Neuronal stem cell (in vitro differentiated cells): ENCODE results near the gene PARP12.

Experiments
- DNase-seq: peaks from one replicate; pipeline ENCODE4 v3.0.0-alpha.2; 2013; ENCODE audit warnings: low spot score
- H2AFZ ChIP-seq: one replicate; pipeline ENCODE4 v1.6.1; 2013; ENCODE audit warnings: mild to moderate bottlenecking, low read length, inconsistent platforms
- H2AK5ac ChIP-seq: 2 replicates; pipeline ENCODE4 v1.6.1; 2013; ENCODE audit warnings: low read depth, mild to moderate bottlenecking, inconsistent platforms, low read length, moderate library complexity, mixed read lengths
- H2BK120ac ChIP-seq: 2 replicates; pipeline ENCODE4 v1.6.1; 2013; ENCODE audit warnings: low read depth, mild to moderate bottlenecking, inconsistent platforms, low read length, moderate library complexity, mixed read lengths
- H2BK12ac ChIP-seq: one replicate; pipeline ENCODE4 v1.6.1; 2013; ENCODE audit warnings: low read length, inconsistent platforms
- H2BK15ac ChIP-seq: 2 replicates; pipeline ENCODE4 v1.6.1; 2013; ENCODE audit warnings: mild to moderate bottlenecking, low read length, inconsistent platforms, mixed read lengths
- H2BK5ac ChIP-seq: one replicate; pipeline ENCODE4 v1.6.1; 2013; ENCODE audit warnings: inconsistent platforms, mild to moderate bottlenecking, low read length, moderate library complexity
- H3K14ac ChIP-seq: one replicate; pipeline ENCODE4 v1.6.1; 2013; ENCODE audit warnings: low read length, inconsistent platforms
- H3K18ac ChIP-seq: 2 replicates; pipeline ENCODE4 v1.6.1; 2013; ENCODE audit warnings: low read length, inconsistent platforms
- H3K23ac ChIP-seq: 2 replicates; pipeline ENCODE4 v1.6.1; 2013; ENCODE audit warnings: low read depth, mild to moderate bottlenecking, mixed read lengths, low read length, inconsistent platforms; ENCODE audit not compliant: poor library complexity
- H3K27ac ChIP-seq: replicated peaks from 3 replicates; pipeline ENCODE4 v1.5.1; 2013; ENCODE audit warnings: low read length, inconsistent platforms
- H3K27me3 ChIP-seq, 3 experiments: 2 replicates each; pipeline ENCODE4 v1.6.1; 2013; ENCODE audit warnings: low read length in 3 of 3, mild to moderate bottlenecking in 2 of 3, inconsistent platforms in 1 of 3, low read depth in 1 of 3, mixed read lengths in 1 of 3, moderate library complexity in 1 of 3; ENCODE audit not compliant: control insufficient read depth in 3 of 3, insufficient read depth in 3 of 3
- H3K36me3 ChIP-seq, 2 donors: replicated peaks in 1 of 2; 2 replicates each; pipeline ENCODE4 v1.6.1; 2013; ENCODE audit warnings: low read length in 2 of 2; ENCODE audit not compliant: control insufficient read depth in 2 of 2, insufficient read depth in 2 of 2
- H3K4ac ChIP-seq: 2 replicates; pipeline ENCODE4 v1.6.1; 2013; ENCODE audit warnings: inconsistent platforms, mild to moderate bottlenecking, low read length, moderate library complexity
- H3K4me1 ChIP-seq, 2 donors: 1 replicate in 1 of 2; 2 replicates in 1 of 2; pipeline ENCODE4 v1.6.1; 2013; ENCODE audit warnings: low read length in 2 of 2, low read depth in 1 of 2; ENCODE audit not compliant: control insufficient read depth in 2 of 2, insufficient read depth in 1 of 2
- H3K4me2 ChIP-seq: one replicate; pipeline ENCODE4 v1.6.1; 2013; ENCODE audit warnings: mild to moderate bottlenecking, low read length, inconsistent platforms; ENCODE audit not compliant: insufficient read depth, poor library complexity, severe bottlenecking
- H3K4me3 ChIP-seq, 2 donors: 2 replicates each; pipeline ENCODE4 v1.5.1; 2013; ENCODE audit warnings: low read length in 2 of 2, mild to moderate bottlenecking in 2 of 2, inconsistent platforms in 1 of 2, moderate library complexity in 1 of 2
- H3K79me1 ChIP-seq: one replicate; pipeline ENCODE4 v1.6.1; 2013; ENCODE audit warnings: low read depth, mild to moderate bottlenecking, inconsistent platforms, low read length, moderate library complexity
- H3K9ac ChIP-seq: one replicate; pipeline ENCODE4 v1.6.1; 2013; ENCODE audit warnings: mild to moderate bottlenecking, low read depth, low read length, inconsistent platforms; ENCODE audit not compliant: poor library complexity
- H3K9me3 ChIP-seq, 2 donors: replicated peaks in 1 of 2; 2 replicates each; pipeline versions ENCODE3 to v1.6.1; 2013; ENCODE audit warnings: low read length in 2 of 2, mild to moderate bottlenecking in 2 of 2, inconsistent platforms in 1 of 2, low read depth in 1 of 2, mixed read lengths in 1 of 2, moderate library complexity in 1 of 2; ENCODE audit not compliant: control insufficient read depth in 2 of 2, insufficient read depth in 1 of 2
- H4K8ac ChIP-seq: one replicate; pipeline ENCODE4 v1.6.1; 2013; ENCODE audit warnings: low read depth, mild to moderate bottlenecking, inconsistent platforms, low read length, moderate library complexity
- H4K91ac ChIP-seq: one replicate; pipeline ENCODE4 v1.6.1; 2013; ENCODE audit warnings: low read length, low read depth, mild to moderate bottlenecking, inconsistent platforms; ENCODE audit not compliant: poor library complexity
- WGBS, 2 donors: extraction: QIAGEN DNeasy Blood & Tissue Kit; methylation state at CpG; one replicate each; pipeline ENCODE4 v1.1.7; 2013; ENCODE audit warnings: missing lambda C conversion rate in 2 of 2, mixed read lengths in 1 of 2; ENCODE audit not compliant: insufficient read length in 2 of 2, insufficient replicate concordance in 1 of 2; ENCODE audit errors: extremely low coverage in 2 of 2; 5-methylcytosine and 5-hydroxymethylcytosine counted together

The PARP12 gene

GRCh38 chr7:140017543-140017942 lies 45.2 kb downstream of the PARP12 start:
- Histone ChIP-seq H3K4me1 (peaks cover 0 to 2% of the 10 kb centered on the region in 2 donors), H3K18ac (peak overlapping the region; percentile 71), H3K4ac (no peak overlapping the region), H3K27me3 (peaks cover 0 to 22% (median 0%) of the 10 kb centered on the region in 3 experiments), H2BK12ac (peak overlapping the region; percentile 11), H3K23ac (peak overlapping the region; percentile 47), H2AK5ac (peak overlapping the region; percentile 80), H4K91ac (no peak overlapping the region), H2BK5ac (no peak overlapping the region), H3K36me3 (no peaks in the 10 kb centered on the region), H3K4me3 (no peak overlapping the region), H2BK120ac (no peak overlapping the region), H2BK15ac (peak overlapping the region; percentile 55), H4K8ac (no peak overlapping the region), H3K27ac (no peak overlapping the region), H3K4me2 (no peak overlapping the region), H3K14ac (peak overlapping the region; percentile 79), H3K9me3 (no peaks in the 10 kb centered on the region), H2AFZ (no peak overlapping the region), H3K9ac (no peak overlapping the region), H3K79me1 (no peaks in the 10 kb centered on the region)
- DNase-seq = no peak
- WGBS, 2 donors = no CpG with 5 or more reads among the region's 15 CpGs

- Histone ChIP-seq H3K23ac (peak overlapping the region; percentile 34), H3K4me1 (peaks cover 0 to 2% of the 10 kb centered on the region in 2 donors), H3K9me3 (no peaks in the 10 kb centered on the region), H4K91ac (no peak overlapping the region), H2BK12ac (no peak overlapping the region), H2AFZ (no peak overlapping the region), H3K14ac (peak overlapping the region; percentile 79), H2AK5ac (peak overlapping the region; percentile 80), H3K18ac (no peak overlapping the region), H3K79me1 (no peaks in the 10 kb centered on the region), H3K4ac (no peak overlapping the region), H4K8ac (no peak overlapping the region), H2BK5ac (no peak overlapping the region), H2BK15ac (peak overlapping the region; percentile 55), H3K27me3 (peaks cover 0 to 22% (median 0%) of the 10 kb centered on the region in 3 experiments), H3K36me3 (no peaks in the 10 kb centered on the region), H3K4me2 (no peak overlapping the region), H3K9ac (no peak overlapping the region), H3K27ac (no peak overlapping the region), H3K4me3 (no peak overlapping the region), H2BK120ac (no peak overlapping the region)
- WGBS, 2 donors = no CpG with 5 or more reads among the region's 7 CpGs
- no peak for DNase-seq
Observed at GRCh38 chr7:140017034-140017433, 45.7 kb downstream of the PARP12 start.

GRCh38 chr7:140016540-140016939 lies 46.2 kb downstream of the PARP12 start:
- Histone ChIP-seq H3K79me1 (no peaks in the 10 kb centered on the region), H3K27me3 (peaks cover 0 to 22% (median 0%) of the 10 kb centered on the region in 3 experiments)

GRCh38 chr7:140015471-140015970 lies 47.2 kb downstream of the PARP12 start:
- peak overlapping the region; percentile 9 for H4K91ac ChIP-seq
- H2BK5ac ChIP-seq = no peak overlapping the region
- no peak overlapping the region for H3K9ac ChIP-seq
- peaks cover 0 to 22% (median 0%) of the 10 kb centered on the region in 3 experiments for H3K27me3 ChIP-seq
- H3K4me1 ChIP-seq = peaks cover 0 to 2% of the 10 kb centered on the region in 2 donors
- H4K8ac ChIP-seq = no peak overlapping the region
- H2AK5ac ChIP-seq = no peak overlapping the region
- no peak overlapping the region for H3K14ac ChIP-seq
- H3K18ac ChIP-seq = no peak overlapping the region
- no CpG with 5 or more reads among the region's 11 CpGs for WGBS, 2 donors
- no peak overlapping the region for H3K27ac ChIP-seq
- peak overlapping the region; percentile 35 for H2BK15ac ChIP-seq
- no peak overlapping the region for H2BK120ac ChIP-seq
- H3K9me3 ChIP-seq = no peaks in the 10 kb centered on the region
- no peaks in the 10 kb centered on the region for H3K36me3 ChIP-seq
- peak overlapping the region; percentile 44 for H3K23ac ChIP-seq
- H3K4ac ChIP-seq = no peak overlapping the region
- H3K4me3 ChIP-seq = no peak overlapping the region
- no peak for DNase-seq
- H3K4me2 ChIP-seq = no peak overlapping the region
- no peak overlapping the region for H2BK12ac ChIP-seq
- no peak overlapping the region for H2AFZ ChIP-seq
- H3K79me1 ChIP-seq = no peaks in the 10 kb centered on the region

More at GRCh38 chr7:140016540-140016939, 46.2 kb downstream of the PARP12 start:
- H2AFZ ChIP-seq = no peak overlapping the region
- no peak for DNase-seq
- peak overlapping the region; percentile 7 for H3K18ac ChIP-seq
- no peak overlapping the region for H2BK5ac ChIP-seq
- H3K4me2 ChIP-seq = no peak overlapping the region
- H3K23ac ChIP-seq = no peak overlapping the region
- H4K8ac ChIP-seq = no peak overlapping the region
- no peak overlapping the region for H4K91ac ChIP-seq
- H2BK12ac ChIP-seq = no peak overlapping the region
- H3K36me3 ChIP-seq = no peaks in the 10 kb centered on the region
- H3K4ac ChIP-seq = no peak overlapping the region
- WGBS, 2 donors = no CpG with 5 or more reads among the region's 9 CpGs
- peak overlapping the region; percentile 63 for H3K9ac ChIP-seq
- peaks cover 0 to 2% of the 10 kb centered on the region in 2 donors for H3K4me1 ChIP-seq
- H2BK15ac ChIP-seq = no peak overlapping the region
- no peak overlapping the region for H3K27ac ChIP-seq
- H2BK120ac ChIP-seq = no peak overlapping the region
- H3K4me3 ChIP-seq = no peak overlapping the region
- no peak overlapping the region for H2AK5ac ChIP-seq
- no peak overlapping the region for H3K14ac ChIP-seq
- no peaks in the 10 kb centered on the region for H3K9me3 ChIP-seq
